Renal cortex interstitium (tissue), 15 donors: Measurements from ENCODE around the gene MYOG. TPM values are rescaled to one million over a fixed set of nuclear protein-coding genes. Genes with fewer than 3 reads are reported as not detected.

Experiments
- DNase-seq, 11 donors: peaks; one replicate each; pipeline ENCODE4 v3.0.0-alpha.2; 2013; ENCODE audit warnings: low read depth in 9 of 11, low spot score in 4 of 11; ENCODE audit errors: extremely low read depth in 1 of 11
- long read RNA-seq, 16 experiments: transcript quantifications; one replicate each; lab custom pipeline, GENCODE V29; 2026
- polyA plus RNA-seq, 3 donors: library from polyadenylated mRNA; unstranded; fragments of 120-200 nt; gene quantifications; one replicate each; pipeline ENCODE4 v1.2.1, GENCODE V29; 2013; ENCODE audit not compliant: insufficient read length in 3 of 3

Gene MYOG
- polyA plus RNA-seq: under 1 TPM in 2 of 3 donors, not detected in 1; 0.20 to 0.30 TPM
- long read RNA-seq, donor 1: 0 reads
- long read RNA-seq, donor 2, partial matches to known transcripts: 0 of 1 reads
- long read RNA-seq, donor 2, other reads (novel, unspliced or antisense): 0 of 1 reads
- long read RNA-seq, donor 3: 0 reads
- long read RNA-seq, donor 4, partial matches to known transcripts: 0 of 2 reads
- long read RNA-seq, donor 4, other reads (novel, unspliced or antisense): 0 of 2 reads
- long read RNA-seq, donor 5: 0 reads
- long read RNA-seq, donor 6: 0 reads
- long read RNA-seq, donor 7: 0 reads
- long read RNA-seq, donor 8, partial matches to known transcripts: 0 of 1 reads
- long read RNA-seq, donor 8, other reads (novel, unspliced or antisense): 0 of 1 reads
- long read RNA-seq, donor 9: 0 reads
- long read RNA-seq, donor 10, partial matches to known transcripts: 0 of 1 reads
- long read RNA-seq, donor 10, other reads (novel, unspliced or antisense): 0 of 1 reads
- long read RNA-seq, donor 11, partial matches to known transcripts: 0 of 1 reads
- long read RNA-seq, donor 11, other reads (novel, unspliced or antisense): 0 of 1 reads
- long read RNA-seq, donor 12: 0 reads
- long read RNA-seq, donor 13, partial matches to known transcripts: 0 of 2 reads
- long read RNA-seq, donor 13, other reads (novel, unspliced or antisense): 0 of 2 reads
- long read RNA-seq, donor 14: 0 reads
- long read RNA-seq, donor 15: 0 reads
- long read RNA-seq, donor 16: 0 reads

DNA sequence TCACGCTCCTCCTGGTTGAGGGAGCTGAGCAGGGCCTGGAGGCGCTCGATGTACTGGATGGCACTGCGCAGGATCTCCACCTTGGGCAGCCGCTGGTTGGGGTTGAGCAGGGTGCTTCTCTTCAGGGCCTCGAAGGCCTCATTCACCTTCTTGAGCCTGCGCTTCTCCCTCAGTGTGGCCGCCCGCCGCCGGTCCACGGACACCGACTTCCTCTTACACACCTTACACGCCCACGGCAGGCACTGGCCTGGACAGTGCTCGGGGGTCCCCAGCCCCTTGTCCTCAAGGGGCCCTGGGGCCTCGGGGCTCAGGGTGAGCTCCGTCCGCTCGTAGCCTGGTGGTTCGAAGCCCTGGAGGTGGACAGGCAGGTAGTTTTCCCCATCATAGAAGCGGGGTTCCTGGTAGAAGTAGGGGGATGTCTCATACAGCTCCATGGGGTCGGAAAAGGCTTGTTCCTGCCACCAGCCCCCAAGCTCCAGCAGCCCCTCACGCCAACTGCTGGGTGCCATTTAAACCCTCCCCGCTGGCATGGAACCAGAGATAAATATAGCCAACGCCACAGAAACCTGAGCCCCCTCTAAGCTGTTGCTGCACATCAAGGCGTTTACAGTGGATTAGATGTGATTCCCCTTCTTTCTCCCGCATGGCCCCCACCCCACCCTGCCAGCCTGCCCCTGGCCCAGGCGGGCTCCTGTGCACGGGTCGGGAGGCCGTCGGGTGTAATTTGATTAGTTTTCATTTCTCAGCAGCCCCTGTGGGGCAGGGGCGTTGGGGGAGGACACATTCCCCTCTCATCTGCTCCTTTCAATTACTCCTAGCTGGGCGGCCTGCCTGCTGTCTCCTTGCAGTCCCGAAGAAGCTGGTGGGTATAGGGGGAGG, at the start of gene MYOG:
Gene MYOG, minus strand, starts transcription at position 485 of the 879 bp plus-strand sequence. Its CDS starts 51 bp downstream, at position 434.
- DNase-seq: no peak

GRCh38 chr1:203133970-203134725, 48.3 kb upstream of the MYOG start:
- no peak for DNase-seq

DNA sequence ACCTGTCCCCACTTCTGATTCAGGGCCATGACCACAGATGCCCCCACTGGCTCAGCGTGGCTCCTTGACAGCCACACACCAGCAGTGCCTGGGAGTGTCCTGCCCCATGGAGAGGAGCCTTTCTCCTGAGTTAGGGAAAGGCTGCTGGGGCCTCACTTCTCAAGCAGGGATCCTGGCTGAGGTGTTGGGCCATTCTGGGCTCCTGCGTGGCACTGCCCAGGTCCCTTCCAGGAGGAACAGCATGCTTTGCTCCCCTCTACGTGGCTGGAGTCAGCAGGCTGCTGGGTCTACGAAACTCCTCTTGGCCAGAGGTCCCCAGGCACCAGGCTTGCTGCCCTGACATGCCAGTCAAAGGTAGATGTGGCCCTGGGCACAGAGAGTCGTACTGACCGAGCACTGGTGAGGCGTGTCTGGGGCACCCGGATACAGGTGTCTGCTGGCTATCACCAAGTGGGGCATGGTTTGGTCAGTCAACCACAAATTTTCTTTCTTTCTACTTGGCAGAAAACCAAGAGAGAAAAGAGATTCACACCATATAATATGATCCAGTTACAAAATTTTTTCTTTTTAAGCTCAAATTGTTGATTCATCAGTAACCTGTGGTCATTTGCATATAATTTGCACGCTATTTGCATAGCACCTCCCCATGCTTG, 45.9 kb upstream of the MYOG start:
- no peak for DNase-seq

DNA sequence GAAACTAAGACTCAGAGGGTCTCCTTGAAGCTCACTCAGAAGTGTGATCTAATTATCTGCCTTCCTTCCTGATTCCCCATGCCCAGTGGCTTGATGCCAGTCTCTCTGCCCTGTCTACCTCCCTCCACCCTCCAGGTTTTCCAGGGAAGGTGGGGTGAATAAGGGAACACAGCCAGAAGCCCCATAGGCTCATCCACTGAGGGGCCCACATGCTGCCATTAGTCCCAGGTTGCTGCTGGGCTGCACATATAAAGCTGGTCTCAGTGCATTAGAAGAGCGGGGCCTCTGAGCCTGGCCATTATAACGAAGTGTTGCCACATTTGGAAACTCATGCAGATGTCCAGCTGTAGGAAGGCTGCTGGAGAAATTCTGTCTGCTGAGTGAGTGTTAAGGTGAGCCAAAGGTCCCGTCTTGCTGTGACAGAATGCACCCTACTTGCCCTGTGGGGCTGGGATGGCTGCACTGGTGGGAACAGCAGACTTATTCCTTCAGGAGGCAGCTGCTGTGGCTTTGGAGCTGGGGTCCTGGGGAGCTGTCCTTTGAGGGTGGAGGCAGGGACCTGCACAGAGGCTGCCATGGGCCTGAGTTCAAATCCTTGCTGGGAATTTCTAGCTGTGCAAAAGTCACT, 44.7 kb upstream of the MYOG start:
- DNase-seq: no peak

GRCh38 chr1:203129501-203130231, 43.9 kb upstream of the MYOG start:
- DNase-seq: no peak

GRCh38 chr1:203128716-203129500, 43.1 kb upstream of the MYOG start:
- DNase-seq: no peak

DNA sequence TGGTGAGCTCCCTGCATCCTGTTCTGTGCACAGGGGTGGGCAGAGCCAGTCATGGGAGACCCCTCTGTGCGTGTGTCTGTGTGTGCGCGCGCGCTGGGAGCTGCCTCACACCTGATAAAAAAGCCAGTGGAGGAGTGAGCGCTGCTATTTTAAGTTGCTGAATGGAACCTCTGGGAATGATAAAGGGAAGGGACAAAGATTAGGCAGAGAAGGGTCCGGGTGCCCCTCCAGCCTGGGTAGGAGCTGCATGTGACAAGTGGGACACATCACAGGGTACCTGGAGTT, 42.6 kb upstream of the MYOG start:
- no peak for DNase-seq

DNA sequence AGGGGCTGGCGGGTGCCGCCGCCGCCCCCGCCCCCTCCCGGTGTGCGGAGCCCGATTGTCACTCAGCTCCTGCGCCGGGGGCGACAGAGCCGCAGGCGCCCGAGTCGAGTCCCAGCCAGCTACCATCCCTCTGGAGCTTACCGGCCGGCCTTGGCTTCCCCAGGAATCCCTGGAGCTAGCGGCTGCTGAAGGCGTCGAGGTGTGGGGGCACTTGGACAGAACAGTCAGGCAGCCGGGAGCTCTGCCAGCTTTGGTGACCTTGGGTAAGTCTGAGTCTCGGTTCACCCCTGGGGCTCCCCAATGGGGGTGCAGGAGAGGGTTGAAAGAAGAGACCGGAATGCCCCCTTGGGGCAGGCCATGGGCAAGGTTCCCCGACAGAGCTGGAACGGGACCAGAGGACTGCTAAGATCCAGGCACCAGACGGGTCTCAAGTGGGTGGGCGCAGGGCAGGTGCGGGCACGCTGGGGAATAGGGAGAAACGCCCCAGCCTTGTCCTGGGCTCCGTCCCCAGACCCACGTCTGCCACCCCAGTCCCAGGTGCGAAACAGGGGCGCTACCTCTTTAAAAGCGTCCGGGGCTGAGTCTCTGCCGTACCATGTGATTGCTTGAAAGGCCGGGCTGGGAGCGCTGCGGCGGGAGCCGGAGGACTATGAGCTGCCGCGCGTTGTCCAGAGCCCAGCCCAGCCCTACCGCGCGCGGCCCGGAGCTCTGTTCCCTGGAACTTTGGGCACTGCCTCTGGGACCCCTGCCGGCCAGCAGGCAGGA, 42.0 kb upstream of the MYOG start, which contains the start of gene ADORA1:
Gene ADORA1, plus strand, starts transcription at position 61 of the 765 bp plus-strand sequence. CDS start 1,116 bp downstream, outside the sequence.
- DNase-seq: peak in 7 of 11 donors; percentile 45 to 61 (median 59)

- no peak for DNase-seq
These were observed 41.3 kb upstream of the MYOG start for GRCh38 chr1:203126866-203127665.

GRCh38 chr1:203126151-203126865, 40.5 kb upstream of the MYOG start:
- peak in 3 of 11 donors; percentile 45 to 56 (median 56) for DNase-seq

DNA sequence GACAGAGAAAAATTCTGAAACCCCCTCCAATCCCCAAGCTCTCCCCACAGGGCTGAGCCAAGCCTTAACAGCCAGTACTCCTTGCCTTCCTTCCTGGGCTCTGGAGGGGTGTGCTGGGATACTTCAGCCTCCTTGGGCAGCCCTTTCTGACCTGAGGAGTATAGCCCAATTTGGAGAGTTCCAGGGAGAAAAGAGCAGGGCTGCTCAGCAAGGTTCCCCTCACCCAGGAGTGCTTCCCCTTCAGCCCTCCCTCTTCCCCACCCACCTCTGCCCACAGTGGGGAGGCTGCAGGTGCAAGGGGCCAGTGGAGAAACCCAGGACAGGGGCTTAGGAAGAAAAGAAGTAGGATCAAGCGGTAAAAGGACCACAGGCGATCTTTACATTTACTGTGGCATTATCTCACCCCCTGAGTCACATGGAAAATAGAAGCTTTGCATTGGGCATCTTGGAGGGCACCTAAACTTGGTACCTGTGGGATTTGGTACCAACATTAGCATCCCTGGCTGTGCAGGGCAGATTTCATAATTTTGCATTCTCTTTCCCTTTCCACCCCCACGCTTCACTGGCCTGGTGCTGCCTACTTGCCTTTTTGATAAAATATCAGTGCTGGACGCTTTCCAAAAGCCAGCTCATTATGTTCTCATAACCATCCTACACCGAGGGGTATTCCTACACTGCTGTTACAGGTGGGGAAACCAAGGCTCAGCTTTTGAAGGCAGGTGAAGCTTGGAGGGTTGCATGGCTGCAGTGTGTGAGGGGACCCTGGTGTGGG, 38.9 kb upstream of the MYOG start:
- no peak for DNase-seq

DNA sequence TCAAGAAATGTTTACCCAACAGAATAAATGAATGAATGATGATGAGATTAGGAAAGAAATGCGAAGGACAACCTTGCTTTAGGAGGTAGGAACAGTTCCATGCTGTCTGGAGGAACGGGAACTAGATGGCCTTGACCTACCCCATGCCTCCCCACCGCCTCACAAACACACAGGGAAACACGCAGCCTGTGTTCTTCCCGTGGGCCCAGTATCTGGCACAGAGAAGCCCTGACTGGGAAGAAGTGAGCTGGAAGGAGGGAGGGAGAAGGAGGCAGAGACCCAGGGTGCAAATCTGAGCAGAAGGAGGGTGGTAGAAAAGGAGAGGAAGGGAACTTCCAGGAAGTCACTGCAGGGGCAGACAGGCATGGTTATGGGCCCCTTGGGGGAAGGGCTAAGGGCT, 38.2 kb upstream of the MYOG start:
- no peak for DNase-seq

DNA sequence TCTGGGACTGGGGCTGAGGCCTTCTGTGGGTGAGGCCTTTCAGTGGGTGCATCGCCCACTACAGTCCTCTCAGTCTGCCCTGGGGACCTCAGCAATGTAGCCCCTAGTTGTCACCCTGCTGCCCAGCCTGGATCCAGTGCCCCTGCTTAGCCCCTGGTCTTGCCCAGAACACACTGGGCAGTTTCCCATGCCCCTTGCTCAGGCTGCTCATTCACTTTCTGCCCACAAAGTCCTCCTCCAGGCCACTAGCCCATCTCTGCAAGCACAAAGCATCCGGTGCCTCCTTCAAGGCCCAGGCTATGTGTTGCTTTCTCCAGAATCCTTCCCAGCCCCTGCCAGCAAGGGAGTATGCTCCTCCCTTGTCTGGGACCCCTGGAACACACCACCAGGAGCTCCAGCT, 36.3 kb upstream of the MYOG start:
- DNase-seq: no peak
